Astrocyte (in vitro differentiated cells and primary cell): Measurements from ENCODE around the gene DOK5. TPM values are rescaled to one million over a fixed set of nuclear protein-coding genes. Genes with fewer than 3 reads are reported as not detected.

Experiments
- DNase-seq: peaks from one replicate; pipeline ENCODE4 v3.0.0-alpha.2; 2010; ENCODE audit warnings: low read depth
- FAIRE-seq: peaks from 2 replicates; lab custom pipeline; 2011; peaks lifted over from hg19 to GRCh38; lab: Jason Lieb, UNC
- H2AFZ ChIP-seq: 2 replicates; pipeline ENCODE4 v1.6.0; 2012; ENCODE audit warnings: low read depth, low read length, inconsistent platforms
- H3K27ac ChIP-seq: 2 replicates; pipeline ENCODE4 v1.5.1; 2011; ENCODE audit warnings: low read depth, low read length, inconsistent platforms
- H3K27me3 ChIP-seq: 2 replicates; pipeline ENCODE4 v1.6.0; 2011; ENCODE audit warnings: low read length, inconsistent platforms; ENCODE audit not compliant: insufficient read depth
- H3K36me3 ChIP-seq: 2 replicates; pipeline ENCODE4 v1.5.1; 2011; ENCODE audit warnings: low read length, inconsistent platforms; ENCODE audit not compliant: insufficient read depth
- H3K4me1 ChIP-seq: 2 replicates; pipeline ENCODE4 v1.5.1; 2011; ENCODE audit warnings: low read length, inconsistent platforms; ENCODE audit not compliant: insufficient read depth
- H3K4me2 ChIP-seq: 2 replicates; pipeline ENCODE4 v1.6.0; 2012; ENCODE audit warnings: low read length, inconsistent platforms
- H3K4me3 ChIP-seq: 2 replicates; pipeline ENCODE4 v1.5.1; 2011; ENCODE audit warnings: low read depth, mild to moderate bottlenecking, low read length, inconsistent platforms; ENCODE audit not compliant: insufficient read depth
- H3K79me2 ChIP-seq: 2 replicates; pipeline ENCODE4 v1.6.0; 2012; ENCODE audit warnings: mild to moderate bottlenecking, low read length, inconsistent platforms; ENCODE audit not compliant: insufficient read depth
- H3K9ac ChIP-seq: 2 replicates; pipeline ENCODE4 v1.6.0; 2012; ENCODE audit warnings: mild to moderate bottlenecking, low read length, inconsistent platforms
- H3K9me3 ChIP-seq: 2 replicates; pipeline ENCODE4 v1.5.1; 2012; ENCODE audit warnings: low read depth, mild to moderate bottlenecking, low read length, inconsistent platforms; ENCODE audit not compliant: insufficient read depth
- H4K20me1 ChIP-seq: 2 replicates; pipeline ENCODE4 v1.6.0; 2012; ENCODE audit warnings: low read length, inconsistent platforms; ENCODE audit not compliant: insufficient read depth
- H3K27ac Mint-ChIP-seq: one replicate; pipeline ENCODE4 v1.8.0; 2021; ENCODE audit warnings: mild to moderate bottlenecking, mixed read lengths; ENCODE audit not compliant: unreplicated experiment
- H3K27me3 Mint-ChIP-seq: one replicate; pipeline ENCODE4 v1.8.0; 2021; ENCODE audit warnings: low read depth, mixed read lengths; ENCODE audit not compliant: unreplicated experiment
- H3K36me3 Mint-ChIP-seq: one replicate; pipeline ENCODE4 v1.8.0; 2021; ENCODE audit warnings: low read depth, mixed read lengths; ENCODE audit not compliant: unreplicated experiment
- H3K4me1 Mint-ChIP-seq: one replicate; pipeline ENCODE4 v1.8.0; 2021; ENCODE audit warnings: low read depth, mixed read lengths; ENCODE audit not compliant: unreplicated experiment
- H3K4me3 Mint-ChIP-seq: one replicate; pipeline ENCODE4 v1.8.0; 2021; ENCODE audit warnings: mild to moderate bottlenecking, moderate library complexity, mixed read lengths; ENCODE audit not compliant: unreplicated experiment
- H3K9me3 Mint-ChIP-seq: one replicate; pipeline ENCODE4 v1.8.0; 2021; ENCODE audit warnings: mild to moderate bottlenecking, mixed read lengths; ENCODE audit not compliant: unreplicated experiment
- CTCF ChIP-seq: IDR thresholded peaks from 2 replicates; pipeline ENCODE4 v1.5.1; 2011; ENCODE audit warnings: low read depth, mild to moderate bottlenecking, inconsistent platforms, low read length, moderate library complexity; ENCODE audit not compliant: insufficient read depth
- EZH2 ChIP-seq: IDR thresholded peaks from 2 replicates; pipeline ENCODE4 v1.6.1; 2012; ENCODE audit warnings: mild to moderate bottlenecking, low read length, inconsistent platforms; ENCODE audit not compliant: insufficient read depth
- total RNA-seq: library from RNA; stranded (reverse); gene quantifications from 2 replicates; pipeline ENCODE4 v1.2.1, GENCODE V29; 2021

DOK5 gene
- total RNA-seq, 1 donor from 2014 or later, result 1.2 TPM

GRCh38 chr20:54451171-54451570 is 24.2 kb upstream of the DOK5 start:
- TF ChIP-seq EZH2, result no peak
- TF ChIP-seq CTCF, result no peak
- H2AFZ ChIP-seq, result no peak overlapping the region

GRCh38 chr20:54452277-54452676 is 23.1 kb upstream of the DOK5 start:
- no peaks in the 10 kb centered on the region for H3K4me1 ChIP-seq
- no peak overlapping the region for H3K4me3 Mint-ChIP-seq
- TF ChIP-seq EZH2 (no peak), CTCF (no peak)
- no peak overlapping the region for H3K27ac Mint-ChIP-seq
- H3K9me3 ChIP-seq, result no peaks in the 10 kb centered on the region
- no peak overlapping the region for H3K9ac ChIP-seq
- H3K4me3 ChIP-seq, result no peak overlapping the region
- H3K4me1 Mint-ChIP-seq, result no peaks in the 10 kb centered on the region
- no peaks in the 10 kb centered on the region for H3K27me3 ChIP-seq
- FAIRE-seq, result no peak
- H3K27me3 Mint-ChIP-seq, result no peaks in the 10 kb centered on the region
- H3K9me3 Mint-ChIP-seq, result peaks cover 3% of the 10 kb centered on the region
- H3K4me2 ChIP-seq, result no peak overlapping the region
- H4K20me1 ChIP-seq, result no peaks in the 10 kb centered on the region
- no peaks in the 10 kb centered on the region for H3K36me3 ChIP-seq
- no peak overlapping the region for H3K27ac ChIP-seq
- no peaks in the 10 kb centered on the region for H3K36me3 Mint-ChIP-seq
- no peaks in the 10 kb centered on the region for H3K79me2 ChIP-seq
- no peak overlapping the region for H2AFZ ChIP-seq
- DNase-seq, result no peak

More at GRCh38 chr20:54451171-54451570, 24.2 kb upstream of the DOK5 start:
- H3K79me2 ChIP-seq, result no peaks in the 10 kb centered on the region
- no peak overlapping the region for H3K27ac ChIP-seq
- FAIRE-seq (no peak), DNase-seq (no peak)
- Mint-ChIP-seq H3K4me1 (no peaks in the 10 kb centered on the region), H3K4me3 (no peak overlapping the region), H3K36me3 (no peaks in the 10 kb centered on the region), H3K27me3 (no peaks in the 10 kb centered on the region), H3K27ac (no peak overlapping the region), H3K9me3 (peaks cover 3% of the 10 kb centered on the region)
- no peaks in the 10 kb centered on the region for H3K4me1 ChIP-seq
- no peaks in the 10 kb centered on the region for H3K9me3 ChIP-seq
- no peaks in the 10 kb centered on the region for H3K36me3 ChIP-seq
- no peaks in the 10 kb centered on the region for H4K20me1 ChIP-seq
- no peak overlapping the region for H3K4me2 ChIP-seq
- H3K27me3 ChIP-seq, result no peaks in the 10 kb centered on the region
- H3K9ac ChIP-seq, result no peak overlapping the region
- H3K4me3 ChIP-seq, result no peak overlapping the region

- H3K9me3 ChIP-seq, result no peaks in the 10 kb centered on the region
- Mint-ChIP-seq H3K4me3 (no peak overlapping the region), H3K9me3 (peaks cover 3% of the 10 kb centered on the region), H3K27ac (no peak overlapping the region), H3K27me3 (no peaks in the 10 kb centered on the region), H3K36me3 (no peaks in the 10 kb centered on the region), H3K4me1 (no peaks in the 10 kb centered on the region)
- H3K36me3 ChIP-seq, result no peaks in the 10 kb centered on the region
- FAIRE-seq, result no peak
- H3K27ac ChIP-seq, result no peak overlapping the region
- no peaks in the 10 kb centered on the region for H4K20me1 ChIP-seq
- H3K79me2 ChIP-seq, result no peaks in the 10 kb centered on the region
- no peak overlapping the region for H2AFZ ChIP-seq
- H3K9ac ChIP-seq, result no peak overlapping the region
- H3K4me2 ChIP-seq, result no peak overlapping the region
- TF ChIP-seq CTCF (no peak), EZH2 (no peak)
- H3K4me3 ChIP-seq, result no peak overlapping the region
- H3K27me3 ChIP-seq, result no peaks in the 10 kb centered on the region
- no peaks in the 10 kb centered on the region for H3K4me1 ChIP-seq
- DNase-seq, result no peak
Observed at GRCh38 chr20:54454982-54455381, 20.4 kb upstream of the DOK5 start.
